HepG2 (cell line): ENCODE measurements around the gene TIPRL. TPM values are rescaled to one million over a fixed set of nuclear protein-coding genes. Genes with fewer than 3 reads are reported as not detected.
A peak's percentile ranks its signal among the peaks of the same experiment; 100 is the strongest.

Source experiments
- CBX1 ChIP-seq: IDR thresholded peaks from one replicate; pipeline ENCODE4 v1.6.1; 2016; ENCODE audit warnings: antibody characterized with exemption, low read depth
- CC2D1A ChIP-seq: sonication (generic); formaldehyde crosslinking; IDR thresholded peaks from 2 replicates; pipeline ENCODE4 v1.8.1; 2023; ENCODE audit warnings: mild to moderate bottlenecking, missing genetic modification reagents
- ELF1 ChIP-seq: sonication (generic); formaldehyde crosslinking; IDR thresholded peaks from 2 replicates; pipeline ENCODE4 v1.4.0; 2020; ENCODE audit warnings: missing genetic modification reagents
- FOXA1 ChIP-seq, 2 experiments: fragments of 450-650 bp in 1 of 2; sonication (generic) in 1 of 2; formaldehyde crosslinking in 1 of 2; IDR thresholded peaks; 2 replicates each; pipeline versions ENCODE4 v1.4.0 to v1.6.1; 2016 to 2020; ENCODE audit warnings: missing genetic modification reagents in 1 of 2
- HNF4A ChIP-seq: sonication (generic); formaldehyde crosslinking; IDR thresholded peaks from 2 replicates; pipeline ENCODE4 v1.4.0; 2020; ENCODE audit warnings: missing genetic modification reagents
- LCORL ChIP-seq, 2 experiments: fragments of 450-650 bp in 1 of 2; sonication (generic) in 1 of 2; formaldehyde crosslinking in 1 of 2; IDR thresholded peaks; 2 replicates each; pipeline versions ENCODE4 v1.5.0 to v1.6.1; 2017 to 2020; ENCODE audit warnings: antibody characterized with exemption in 1 of 2, missing genetic modification reagents in 1 of 2
- ZFAT ChIP-seq: sonication (generic); formaldehyde crosslinking; conservative IDR thresholded peaks from 2 replicates; pipeline ENCODE4 v1.8.1; 2023; ENCODE audit warnings: missing genetic modification reagents, inconsistent platforms
- ZNF101 ChIP-seq: sonication (generic); formaldehyde crosslinking; IDR thresholded peaks from 2 replicates; pipeline ENCODE4 v1.4.0; 2020; ENCODE audit warnings: mild to moderate bottlenecking, low read depth, missing genetic modification reagents, borderline replicate concordance
- ZNF317 ChIP-seq: sonication (generic); formaldehyde crosslinking; IDR thresholded peaks from 2 replicates; pipeline ENCODE4 v1.5.0; 2020; ENCODE audit warnings: mild to moderate bottlenecking, missing genetic modification reagents
- ZNF557 ChIP-seq: sonication (generic); formaldehyde crosslinking; IDR thresholded peaks from 2 replicates; pipeline ENCODE4 v1.4.0; 2020; ENCODE audit warnings: missing genetic modification reagents
- ZNF572 ChIP-seq: sonication (generic); formaldehyde crosslinking; IDR thresholded peaks from 2 replicates; pipeline ENCODE4 v1.5.1; 2020; ENCODE audit warnings: mild to moderate bottlenecking, missing genetic modification reagents
- polyA plus RNA-seq, 8 experiments: library from polyadenylated mRNA; depleted of rRNA in 3 of 8; stranded (reverse) in 7 of 8; unstranded in 1 of 8; fragments of >200 nt; fragmentation: Illumina TruSeq in 4 of 8; extraction: Trizol in 4 of 8; gene quantifications; 2 replicates each; pipeline versions ENCODE4 v1.2.1 to v1.2.3, GENCODE V29; 2011 to 2016; ENCODE audit warnings: low read depth in 4 of 8, missing spikeins in 1 of 8, mixed read lengths in 1 of 8; ENCODE audit not compliant: insufficient read depth in 1 of 8
- total RNA-seq, 5 experiments: library from RNA; depleted of rRNA; stranded (reverse); fragments of >200 nt; fragmentation: Illumina TruSeq; extraction: Trizol; gene quantifications; 2 replicates each; pipeline ENCODE4 v1.2.3, GENCODE V29; 2016; ENCODE audit warnings: low read depth in 1 of 5
- TF ChIP-seq, protein P1 (sequence below): IDR thresholded peaks from 2 replicates; pipeline ENCODE4 v1.6.1; 2016
- TF ChIP-seq, protein P2 (sequence below): sonication (generic); formaldehyde crosslinking; IDR thresholded peaks from 2 replicates; pipeline ENCODE4 v1.9.0; 2022; ENCODE audit warnings: missing genetic modification reagents, mild to moderate bottlenecking, borderline replicate concordance
- TF ChIP-seq, protein P3 (sequence below): sonication (generic); formaldehyde crosslinking; conservative IDR thresholded peaks from 2 replicates; pipeline ENCODE4 v1.8.0; 2022; ENCODE audit warnings: missing genetic modification reagents
- TF ChIP-seq, protein P4 (sequence below): sonication (generic); formaldehyde crosslinking; IDR thresholded peaks from 2 replicates; pipeline ENCODE4 v1.5.1; 2020; ENCODE audit warnings: missing genetic modification reagents, mild to moderate bottlenecking, borderline replicate concordance
- TF ChIP-seq, protein P5 (sequence below): sonication (generic); formaldehyde crosslinking; conservative IDR thresholded peaks from 2 replicates; pipeline ENCODE4 v1.4.0; 2020; ENCODE audit warnings: missing genetic modification reagents
- TF ChIP-seq, protein P6 (sequence below): IDR thresholded peaks from 2 replicates; pipeline ENCODE4 v1.6.1; 2012; ENCODE audit warnings: inconsistent platforms
- TF ChIP-seq, protein P7 (sequence below): fragments of 450-650 bp; IDR thresholded peaks from 2 replicates; pipeline ENCODE4 v1.6.1; 2017; ENCODE audit warnings: mild to moderate bottlenecking

The TIPRL gene
- total and polyA plus RNA-seq, 2 of the 13 experiments (the other 11 are each of a cell fraction or from before 2014, with no cell fraction given) = 10.1 to 22.8 TPM

DNA sequence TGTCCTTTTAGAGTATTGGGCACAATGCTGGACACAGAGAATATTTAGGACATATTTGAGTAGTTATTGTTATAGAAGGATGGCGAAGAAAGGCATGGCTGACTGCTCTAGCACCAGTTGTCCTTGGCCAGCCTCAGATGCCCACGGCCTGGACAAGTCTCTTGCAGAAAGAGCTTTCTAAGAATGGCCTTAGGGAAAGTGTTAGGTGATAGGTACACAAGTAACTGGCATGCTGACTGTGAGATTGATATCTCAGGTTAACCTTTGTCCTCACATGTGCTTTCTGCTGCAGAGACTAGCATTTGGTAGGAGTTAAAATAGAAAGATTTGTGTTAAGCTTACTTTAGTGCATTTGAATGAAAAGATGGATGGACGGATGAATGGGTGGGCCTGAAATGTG, 57.2 kb downstream of the TIPRL start (continued):
- no peak for TF ChIP-seq ZNF557
- TF ChIP-seq ZFAT = no peak
- TF ChIP-seq ELF1 = no peak
- TF ChIP-seq, protein P1, sequence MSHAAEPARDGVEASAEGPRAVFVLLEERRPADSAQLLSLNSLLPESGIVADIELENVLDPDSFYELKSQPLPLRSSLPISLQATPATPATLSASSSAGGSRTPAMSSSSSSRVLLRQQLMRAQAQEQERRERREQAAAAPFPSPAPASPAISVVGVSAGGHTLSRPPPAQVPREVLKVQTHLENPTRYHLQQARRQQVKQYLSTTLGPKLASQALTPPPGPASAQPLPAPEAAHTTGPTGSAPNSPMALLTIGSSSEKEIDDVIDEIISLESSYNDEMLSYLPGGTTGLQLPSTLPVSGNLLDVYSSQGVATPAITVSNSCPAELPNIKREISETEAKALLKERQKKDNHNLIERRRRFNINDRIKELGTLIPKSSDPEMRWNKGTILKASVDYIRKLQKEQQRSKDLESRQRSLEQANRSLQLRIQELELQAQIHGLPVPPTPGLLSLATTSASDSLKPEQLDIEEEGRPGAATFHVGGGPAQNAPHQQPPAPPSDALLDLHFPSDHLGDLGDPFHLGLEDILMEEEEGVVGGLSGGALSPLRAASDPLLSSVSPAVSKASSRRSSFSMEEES = no peak
- no peak for TF ChIP-seq CBX1
- TF ChIP-seq, protein P2, sequence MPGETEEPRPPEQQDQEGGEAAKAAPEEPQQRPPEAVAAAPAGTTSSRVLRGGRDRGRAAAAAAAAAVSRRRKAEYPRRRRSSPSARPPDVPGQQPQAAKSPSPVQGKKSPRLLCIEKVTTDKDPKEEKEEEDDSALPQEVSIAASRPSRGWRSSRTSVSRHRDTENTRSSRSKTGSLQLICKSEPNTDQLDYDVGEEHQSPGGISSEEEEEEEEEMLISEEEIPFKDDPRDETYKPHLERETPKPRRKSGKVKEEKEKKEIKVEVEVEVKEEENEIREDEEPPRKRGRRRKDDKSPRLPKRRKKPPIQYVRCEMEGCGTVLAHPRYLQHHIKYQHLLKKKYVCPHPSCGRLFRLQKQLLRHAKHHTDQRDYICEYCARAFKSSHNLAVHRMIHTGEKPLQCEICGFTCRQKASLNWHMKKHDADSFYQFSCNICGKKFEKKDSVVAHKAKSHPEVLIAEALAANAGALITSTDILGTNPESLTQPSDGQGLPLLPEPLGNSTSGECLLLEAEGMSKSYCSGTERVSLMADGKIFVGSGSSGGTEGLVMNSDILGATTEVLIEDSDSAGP (CRISPR knock-in tag) = no peak
- TF ChIP-seq, protein P3, sequence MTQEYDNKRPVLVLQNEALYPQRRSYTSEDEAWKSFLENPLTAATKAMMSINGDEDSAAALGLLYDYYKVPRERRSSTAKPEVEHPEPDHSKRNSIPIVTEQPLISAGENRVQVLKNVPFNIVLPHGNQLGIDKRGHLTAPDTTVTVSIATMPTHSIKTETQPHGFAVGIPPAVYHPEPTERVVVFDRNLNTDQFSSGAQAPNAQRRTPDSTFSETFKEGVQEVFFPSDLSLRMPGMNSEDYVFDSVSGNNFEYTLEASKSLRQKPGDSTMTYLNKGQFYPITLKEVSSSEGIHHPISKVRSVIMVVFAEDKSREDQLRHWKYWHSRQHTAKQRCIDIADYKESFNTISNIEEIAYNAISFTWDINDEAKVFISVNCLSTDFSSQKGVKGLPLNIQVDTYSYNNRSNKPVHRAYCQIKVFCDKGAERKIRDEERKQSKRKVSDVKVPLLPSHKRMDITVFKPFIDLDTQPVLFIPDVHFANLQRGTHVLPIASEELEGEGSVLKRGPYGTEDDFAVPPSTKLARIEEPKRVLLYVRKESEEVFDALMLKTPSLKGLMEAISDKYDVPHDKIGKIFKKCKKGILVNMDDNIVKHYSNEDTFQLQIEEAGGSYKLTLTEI = no peak
- TF ChIP-seq HNF4A (CRISPR knock-in tag) = peak; percentile 64
- TF ChIP-seq ZNF101 (CRISPR knock-in tag) = no peak
- TF ChIP-seq, protein P4, sequence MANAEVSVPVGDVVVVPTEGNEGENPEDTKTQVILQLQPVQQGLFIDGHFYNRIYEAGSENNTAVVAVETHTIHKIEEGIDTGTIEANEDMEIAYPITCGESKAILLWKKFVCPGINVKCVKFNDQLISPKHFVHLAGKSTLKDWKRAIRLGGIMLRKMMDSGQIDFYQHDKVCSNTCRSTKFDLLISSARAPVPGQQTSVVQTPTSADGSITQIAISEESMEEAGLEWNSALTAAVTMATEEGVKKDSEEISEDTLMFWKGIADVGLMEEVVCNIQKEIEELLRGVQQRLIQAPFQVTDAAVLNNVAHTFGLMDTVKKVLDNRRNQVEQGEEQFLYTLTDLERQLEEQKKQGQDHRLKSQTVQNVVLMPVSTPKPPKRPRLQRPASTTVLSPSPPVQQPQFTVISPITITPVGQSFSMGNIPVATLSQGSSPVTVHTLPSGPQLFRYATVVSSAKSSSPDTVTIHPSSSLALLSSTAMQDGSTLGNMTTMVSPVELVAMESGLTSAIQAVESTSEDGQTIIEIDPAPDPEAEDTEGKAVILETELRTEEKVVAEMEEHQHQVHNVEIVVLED (CRISPR knock-in tag) = no peak
- TF ChIP-seq CC2D1A (CRISPR knock-in tag) = no peak
- no peak for TF ChIP-seq ZNF572 (CRISPR knock-in tag)
- TF ChIP-seq, protein P5, sequence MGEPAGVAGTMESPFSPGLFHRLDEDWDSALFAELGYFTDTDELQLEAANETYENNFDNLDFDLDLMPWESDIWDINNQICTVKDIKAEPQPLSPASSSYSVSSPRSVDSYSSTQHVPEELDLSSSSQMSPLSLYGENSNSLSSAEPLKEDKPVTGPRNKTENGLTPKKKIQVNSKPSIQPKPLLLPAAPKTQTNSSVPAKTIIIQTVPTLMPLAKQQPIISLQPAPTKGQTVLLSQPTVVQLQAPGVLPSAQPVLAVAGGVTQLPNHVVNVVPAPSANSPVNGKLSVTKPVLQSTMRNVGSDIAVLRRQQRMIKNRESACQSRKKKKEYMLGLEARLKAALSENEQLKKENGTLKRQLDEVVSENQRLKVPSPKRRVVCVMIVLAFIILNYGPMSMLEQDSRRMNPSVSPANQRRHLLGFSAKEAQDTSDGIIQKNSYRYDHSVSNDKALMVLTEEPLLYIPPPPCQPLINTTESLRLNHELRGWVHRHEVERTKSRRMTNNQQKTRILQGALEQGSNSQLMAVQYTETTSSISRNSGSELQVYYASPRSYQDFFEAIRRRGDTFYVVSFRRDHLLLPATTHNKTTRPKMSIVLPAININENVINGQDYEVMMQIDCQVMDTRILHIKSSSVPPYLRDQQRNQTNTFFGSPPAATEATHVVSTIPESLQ (CRISPR knock-in tag) = no peak
- TF ChIP-seq ZNF317 (CRISPR knock-in tag) = no peak
- TF ChIP-seq LCORL (IDR thresholded peaks at IDR 0.05) = no peak
- TF ChIP-seq LCORL (CRISPR knock-in tag; IDR thresholded peaks at IDR 0.05) = no peak
- TF ChIP-seq, protein P6, sequence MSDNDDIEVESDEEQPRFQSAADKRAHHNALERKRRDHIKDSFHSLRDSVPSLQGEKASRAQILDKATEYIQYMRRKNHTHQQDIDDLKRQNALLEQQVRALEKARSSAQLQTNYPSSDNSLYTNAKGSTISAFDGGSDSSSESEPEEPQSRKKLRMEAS = peak; percentile 44; the same call in 1 of the 2 replicates
- TF ChIP-seq, protein P7, sequence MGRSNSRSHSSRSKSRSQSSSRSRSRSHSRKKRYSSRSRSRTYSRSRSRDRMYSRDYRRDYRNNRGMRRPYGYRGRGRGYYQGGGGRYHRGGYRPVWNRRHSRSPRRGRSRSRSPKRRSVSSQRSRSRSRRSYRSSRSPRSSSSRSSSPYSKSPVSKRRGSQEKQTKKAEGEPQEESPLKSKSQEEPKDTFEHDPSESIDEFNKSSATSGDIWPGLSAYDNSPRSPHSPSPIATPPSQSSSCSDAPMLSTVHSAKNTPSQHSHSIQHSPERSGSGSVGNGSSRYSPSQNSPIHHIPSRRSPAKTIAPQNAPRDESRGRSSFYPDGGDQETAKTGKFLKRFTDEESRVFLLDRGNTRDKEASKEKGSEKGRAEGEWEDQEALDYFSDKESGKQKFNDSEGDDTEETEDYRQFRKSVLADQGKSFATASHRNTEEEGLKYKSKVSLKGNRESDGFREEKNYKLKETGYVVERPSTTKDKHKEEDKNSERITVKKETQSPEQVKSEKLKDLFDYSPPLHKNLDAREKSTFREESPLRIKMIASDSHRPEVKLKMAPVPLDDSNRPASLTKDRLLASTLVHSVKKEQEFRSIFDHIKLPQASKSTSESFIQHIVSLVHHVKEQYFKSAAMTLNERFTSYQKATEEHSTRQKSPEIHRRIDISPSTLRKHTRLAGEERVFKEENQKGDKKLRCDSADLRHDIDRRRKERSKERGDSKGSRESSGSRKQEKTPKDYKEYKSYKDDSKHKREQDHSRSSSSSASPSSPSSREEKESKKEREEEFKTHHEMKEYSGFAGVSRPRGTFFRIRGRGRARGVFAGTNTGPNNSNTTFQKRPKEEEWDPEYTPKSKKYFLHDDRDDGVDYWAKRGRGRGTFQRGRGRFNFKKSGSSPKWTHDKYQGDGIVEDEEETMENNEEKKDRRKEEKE = no peak
- TF ChIP-seq FOXA1 (IDR thresholded peaks at IDR 0.05) = no peak
- TF ChIP-seq FOXA1 (CRISPR knock-in tag; IDR thresholded peaks at IDR 0.05) = 0 out of 2 replicates have a peak, but pooled peaks have one; percentile 15
